HG02623 (cell line): Measurements from ENCODE around the gene PRG3.
"Not testable (repeated sequence)": the region's sequence is repeated elsewhere in the genome, so short reads cannot be mapped to it uniquely, and the experiment has no call there.

Source experiments
- ATAC-seq: cut with Tn5 transposase; IDR thresholded peaks from one replicate; pipeline ENCODE4 v1.9.1; 2021; ENCODE audit warnings: moderate library complexity; ENCODE audit not compliant: unreplicated experiment

Gene PRG3

DNA sequence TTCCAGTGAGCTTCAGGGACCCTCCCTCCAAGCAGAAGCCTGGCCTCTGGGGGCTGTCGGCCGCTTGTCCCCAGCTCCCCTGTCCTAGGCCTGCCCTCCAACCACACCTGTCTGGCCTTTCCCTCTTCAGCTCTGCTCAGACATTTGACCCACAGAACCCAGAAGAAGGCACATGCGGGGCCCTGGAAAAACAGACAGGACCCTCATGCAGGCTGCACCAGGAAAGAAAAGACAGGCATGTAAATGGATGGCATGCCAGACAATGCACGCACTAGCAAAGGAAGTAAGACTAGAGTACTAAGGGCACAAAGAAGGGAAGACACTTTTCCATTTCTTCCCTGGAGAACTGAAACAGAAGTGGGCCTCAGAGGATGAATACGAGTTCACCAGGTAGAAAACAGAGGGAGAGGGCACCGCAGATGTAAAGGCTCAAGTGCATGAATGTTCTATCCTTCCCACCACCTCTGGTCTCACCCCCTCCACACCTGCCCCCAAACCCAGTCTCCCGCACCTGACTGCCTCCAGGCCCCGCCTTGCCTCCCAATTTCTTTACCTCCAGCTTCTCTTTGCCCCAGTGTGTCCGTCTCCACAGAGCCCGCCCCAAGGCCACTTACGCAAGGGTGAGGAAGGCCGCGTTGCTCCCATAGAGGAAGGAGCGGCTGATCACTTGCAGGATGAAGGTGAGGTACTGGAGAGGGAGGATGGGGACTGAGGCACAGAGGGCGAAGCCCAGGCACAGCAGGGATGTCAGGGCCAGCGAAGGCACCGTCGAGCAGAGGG, 28.6 kb upstream of the PRG3 start:
- ATAC-seq: no peak

DNA sequence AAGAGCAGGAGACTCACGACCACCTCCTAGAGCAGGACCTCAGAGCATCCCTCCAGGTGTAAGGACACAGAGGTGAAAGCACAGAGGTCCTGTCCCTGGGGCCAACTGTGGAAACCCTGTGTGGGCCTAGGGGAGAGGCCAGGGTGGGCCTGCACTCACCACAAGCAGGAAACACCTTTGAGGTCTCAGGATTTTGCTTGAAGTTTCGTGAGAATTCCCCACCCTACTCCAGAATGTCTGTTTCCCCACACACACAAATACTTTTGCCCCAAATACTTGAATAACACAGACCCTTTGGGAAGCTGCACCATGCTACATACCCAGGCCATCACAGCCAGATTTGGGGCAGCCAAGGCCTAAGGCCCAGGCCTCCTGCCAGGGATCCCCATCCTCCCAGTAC, 27.8 kb upstream of the PRG3 start:
- no peak for ATAC-seq

DNA sequence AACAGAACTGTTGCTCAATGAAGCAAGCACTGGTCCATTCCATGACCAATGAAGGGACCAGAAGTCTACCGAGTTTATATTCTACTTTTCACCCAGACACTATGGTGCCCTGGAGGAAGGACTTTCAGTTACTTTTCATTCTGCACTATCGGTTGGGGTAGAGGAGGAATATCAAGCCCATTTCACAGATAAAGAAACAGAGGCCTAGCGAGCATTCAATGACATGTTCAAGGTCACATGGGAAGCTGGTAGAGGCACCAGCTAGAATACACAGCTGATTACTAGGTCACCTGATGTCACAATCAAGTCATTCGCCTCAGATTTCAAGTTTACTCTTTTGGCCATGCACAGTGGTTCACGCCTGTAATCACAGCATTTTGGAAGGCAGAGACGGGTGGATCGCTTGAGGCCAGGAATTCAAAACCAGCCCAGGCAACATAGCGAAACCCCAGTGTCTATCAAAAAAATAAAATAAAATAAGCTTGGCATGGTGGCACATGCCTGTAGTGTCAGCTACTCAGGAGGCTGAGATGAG, 27.1 kb upstream of the PRG3 start:
- no peak for ATAC-seq

DNA sequence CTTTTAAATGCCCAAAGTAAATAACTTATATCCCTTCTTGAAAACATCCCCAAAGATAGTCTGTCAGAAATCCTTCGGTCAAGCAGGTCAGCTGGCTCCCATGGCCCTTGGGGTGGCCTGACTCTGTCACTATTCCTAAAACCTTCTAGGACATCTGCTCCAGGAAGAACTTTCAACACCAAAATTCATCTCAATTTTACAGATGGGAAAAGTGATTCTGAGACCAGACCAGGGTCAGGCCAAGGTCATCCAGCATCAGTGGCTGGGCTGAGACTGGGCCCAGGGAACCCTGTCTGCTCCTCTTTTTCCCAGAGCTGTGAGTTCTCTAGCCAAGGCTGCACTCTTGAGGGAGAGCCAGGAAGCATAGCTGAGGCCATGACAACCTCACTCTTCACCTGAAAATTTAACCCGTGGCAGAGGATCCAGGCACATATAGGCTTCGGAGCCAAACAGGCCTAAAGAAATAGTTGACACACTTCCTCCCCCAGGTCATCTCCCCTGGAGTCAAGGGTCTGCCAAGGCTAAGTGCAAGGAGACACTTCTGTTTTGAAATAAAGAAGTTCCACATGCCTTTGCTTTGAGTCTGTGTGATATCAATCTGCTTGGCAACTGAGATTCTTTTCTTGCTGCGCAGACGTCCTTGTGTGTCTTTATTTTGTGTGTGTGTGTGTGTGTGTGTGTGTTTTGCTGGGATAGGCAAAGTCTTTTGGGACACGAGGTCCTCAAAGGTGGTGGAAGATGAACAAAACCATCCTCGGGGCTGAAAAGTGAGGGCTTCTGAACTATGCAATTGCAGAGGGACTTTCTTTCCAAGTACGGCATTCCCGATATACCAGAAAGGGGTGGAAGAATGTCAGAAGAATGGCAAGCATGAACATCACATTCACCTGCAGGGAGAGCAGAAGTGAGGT, 26.3 kb upstream of the PRG3 start:
- no peak for ATAC-seq

DNA sequence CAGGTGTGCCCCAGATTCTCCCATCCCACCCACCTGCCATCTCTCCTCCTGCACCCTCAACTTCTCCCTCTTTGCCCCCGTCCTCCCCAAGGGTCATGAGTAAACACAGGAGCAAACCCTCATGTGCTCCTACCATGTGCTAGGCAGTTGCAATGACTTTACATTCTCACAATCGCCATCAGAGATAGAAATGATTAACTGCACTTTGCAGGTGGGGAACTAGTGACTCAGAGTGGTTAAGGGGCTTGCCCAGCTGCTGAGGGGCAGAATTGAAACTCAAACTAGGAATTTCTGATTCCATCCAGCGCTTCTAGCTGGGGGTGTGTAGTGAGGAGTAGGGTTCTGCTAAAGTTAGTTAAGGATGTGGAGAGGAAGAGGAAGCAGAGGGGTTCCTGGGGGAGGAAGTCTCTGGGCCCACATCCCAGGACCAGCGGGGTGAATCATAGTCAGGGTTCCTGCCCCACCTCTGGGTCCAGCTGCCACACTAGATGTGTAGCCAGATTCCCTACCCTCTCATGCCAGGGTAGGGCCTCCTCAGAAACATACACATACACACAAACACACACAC, 25.5 kb upstream of the PRG3 start:
- peak; percentile 82 for ATAC-seq

DNA sequence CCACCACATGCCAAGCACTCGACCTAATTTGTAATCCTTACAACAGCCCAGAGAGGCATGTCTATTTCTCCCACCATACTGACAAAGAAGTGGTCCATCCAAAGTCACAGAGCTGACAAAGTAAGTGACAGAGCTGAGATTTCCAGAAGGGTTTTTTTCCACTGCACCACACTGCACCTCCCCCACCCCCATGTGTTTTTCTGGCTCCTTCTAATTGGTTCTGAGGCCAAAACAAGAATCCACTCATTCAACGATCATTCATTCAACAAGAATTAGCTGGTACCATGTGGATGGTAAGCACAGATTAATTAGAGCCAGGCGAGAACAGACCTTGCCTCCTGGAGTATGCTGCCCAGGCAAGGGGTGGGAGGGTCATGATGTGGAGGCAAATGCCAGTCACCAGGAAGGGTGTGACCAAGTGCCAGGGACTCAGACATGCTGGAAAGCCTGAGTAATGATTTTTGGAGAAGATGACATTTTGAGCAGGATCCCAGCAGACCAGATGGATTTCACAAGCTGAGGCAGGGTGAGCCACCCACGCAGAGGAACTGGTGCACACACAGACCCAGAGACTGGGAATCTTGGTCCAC, 24.4 kb upstream of the PRG3 start:
- ATAC-seq: no peak

DNA sequence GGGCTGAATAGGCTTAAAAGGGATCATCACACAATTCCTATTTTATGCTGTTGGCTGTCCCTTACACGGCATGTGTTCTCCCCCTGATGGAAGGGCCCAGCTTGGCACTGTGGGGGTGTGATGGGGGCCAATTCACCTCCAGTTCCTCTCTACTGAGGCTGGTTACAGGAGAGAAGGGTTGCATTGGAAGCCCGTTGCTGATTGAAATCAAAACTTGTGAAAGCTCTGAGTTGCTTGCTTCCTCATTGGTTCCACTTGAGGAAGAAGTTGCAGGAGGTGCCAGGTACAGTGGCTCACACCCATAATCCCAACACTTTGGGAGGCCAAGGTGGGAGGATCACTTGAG, 22.8 kb upstream of the PRG3 start:
- no peak for ATAC-seq

DNA sequence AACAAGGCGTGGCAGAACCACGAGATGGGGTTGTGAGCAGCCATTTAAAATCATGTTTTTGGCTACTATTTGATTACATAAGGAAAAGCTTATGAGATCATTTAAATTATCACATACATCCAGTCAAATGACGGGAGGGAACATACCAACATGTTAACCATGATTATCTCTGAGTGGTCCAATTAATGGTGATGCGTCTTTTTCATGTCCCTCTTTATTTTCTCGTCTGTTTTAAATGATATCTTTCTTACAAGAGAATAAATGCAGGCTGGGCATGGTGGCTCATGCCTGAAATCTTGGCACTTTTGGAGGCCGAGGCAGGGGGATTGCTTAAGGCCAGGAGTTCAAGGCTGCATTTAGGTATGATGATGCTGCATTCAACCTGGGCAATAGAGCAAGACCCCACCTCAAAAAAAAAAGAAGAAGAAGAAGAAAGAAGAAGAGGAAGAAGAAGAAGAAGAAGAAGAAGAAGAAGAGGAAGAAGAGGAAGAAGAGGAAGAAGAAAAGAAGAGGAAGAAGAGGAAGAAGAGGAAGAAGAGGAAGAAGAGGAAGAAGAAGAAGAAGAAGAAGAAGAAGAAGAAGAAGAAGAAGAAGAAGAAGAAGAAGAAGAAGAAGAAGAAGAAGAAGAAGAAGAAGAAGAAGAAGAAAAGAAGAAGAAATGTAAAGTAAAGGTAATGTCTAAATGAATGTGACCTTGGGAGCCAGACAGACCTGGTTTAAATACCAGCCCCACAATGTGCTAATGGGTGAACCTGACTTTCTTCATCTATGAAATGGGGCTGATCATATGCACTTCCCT, 22.3 kb upstream of the PRG3 start:
- not testable (repeated sequence) for ATAC-seq

DNA sequence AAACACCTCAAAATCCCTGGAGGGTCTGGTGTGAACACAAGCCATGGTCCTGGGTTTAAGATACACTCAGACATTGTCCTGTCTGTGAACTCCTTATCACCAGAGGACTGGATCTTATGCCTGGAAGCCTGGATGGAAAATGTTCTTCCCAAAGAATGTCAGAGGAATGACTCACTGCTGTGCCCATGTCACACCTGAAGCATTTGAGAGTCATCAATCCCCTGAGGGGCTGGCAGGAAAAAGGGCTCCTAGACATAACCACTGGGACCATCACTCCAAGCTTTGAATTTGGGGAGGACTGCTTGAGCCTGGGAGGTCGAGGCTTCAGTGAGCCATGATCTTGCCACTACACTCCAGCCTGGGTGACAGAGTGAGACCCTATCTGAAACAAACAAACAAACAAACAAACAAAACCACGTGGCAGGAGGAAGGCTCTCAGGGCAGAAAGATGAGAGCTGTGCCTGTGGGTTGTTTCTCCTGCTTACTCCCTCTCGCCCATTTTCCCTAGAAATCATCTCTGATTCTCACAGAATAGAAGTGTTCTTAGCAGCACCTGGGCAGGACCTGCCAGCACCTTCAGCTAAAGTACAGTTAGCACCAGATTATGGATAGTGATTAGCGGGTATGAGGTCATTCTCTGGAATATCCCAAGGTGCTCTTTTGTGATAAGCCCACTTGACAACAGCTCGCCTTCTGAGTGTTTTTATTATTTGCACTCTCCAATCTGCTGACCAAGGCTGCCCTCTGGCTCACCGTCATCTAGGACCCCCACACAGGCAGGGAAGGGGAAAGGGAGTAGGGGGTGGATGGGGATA, 21.4 kb upstream of the PRG3 start:
- ATAC-seq: no peak

DNA sequence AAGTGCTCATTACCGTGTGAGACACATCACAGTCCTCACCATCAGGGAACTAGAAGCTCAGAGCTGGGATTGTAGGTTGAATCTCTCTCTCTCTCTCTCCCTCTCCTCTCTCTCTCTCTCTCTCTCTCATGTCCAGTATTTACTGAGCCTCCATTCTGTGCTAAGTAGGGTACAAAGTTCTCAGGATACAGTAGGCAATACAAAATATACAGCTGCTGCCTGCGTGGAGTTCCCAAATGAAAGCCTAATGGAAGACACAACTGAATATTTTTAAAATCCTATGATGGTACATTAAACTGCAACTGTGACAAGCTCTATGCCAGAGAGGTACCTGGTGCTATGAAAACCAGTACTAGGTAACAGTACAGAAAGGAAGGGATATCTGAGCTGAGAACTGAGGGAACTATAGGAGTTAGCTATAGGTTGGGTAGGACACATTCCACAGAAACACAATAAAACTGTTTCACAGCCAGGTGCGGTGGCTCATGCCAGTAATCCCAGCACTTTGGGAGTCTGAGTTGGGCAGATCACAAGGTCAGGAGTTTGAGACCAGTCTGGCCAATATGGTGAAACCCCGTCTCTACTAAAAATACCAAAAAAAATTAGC, 19.1 kb upstream of the PRG3 start:
- no peak for ATAC-seq

DNA sequence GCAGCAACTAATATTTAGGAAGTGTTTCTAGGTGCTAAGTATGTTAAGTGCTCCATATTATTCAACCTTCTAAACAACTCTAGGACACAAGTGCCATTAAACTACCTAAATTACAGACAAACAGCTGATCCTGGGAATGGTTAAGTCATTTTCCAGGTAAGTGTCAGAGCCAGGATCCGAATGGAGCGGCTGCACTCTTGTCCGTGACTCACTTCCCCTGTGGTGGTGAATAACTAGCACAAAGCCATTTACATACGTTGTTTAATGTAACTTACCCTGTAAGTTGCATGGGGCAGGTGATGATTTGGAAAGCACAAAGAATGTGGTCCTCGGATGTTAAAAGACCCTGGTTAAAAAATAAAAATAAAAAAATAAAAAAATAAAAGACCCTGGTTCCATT, 18.3 kb upstream of the PRG3 start:
- no peak for ATAC-seq

DNA sequence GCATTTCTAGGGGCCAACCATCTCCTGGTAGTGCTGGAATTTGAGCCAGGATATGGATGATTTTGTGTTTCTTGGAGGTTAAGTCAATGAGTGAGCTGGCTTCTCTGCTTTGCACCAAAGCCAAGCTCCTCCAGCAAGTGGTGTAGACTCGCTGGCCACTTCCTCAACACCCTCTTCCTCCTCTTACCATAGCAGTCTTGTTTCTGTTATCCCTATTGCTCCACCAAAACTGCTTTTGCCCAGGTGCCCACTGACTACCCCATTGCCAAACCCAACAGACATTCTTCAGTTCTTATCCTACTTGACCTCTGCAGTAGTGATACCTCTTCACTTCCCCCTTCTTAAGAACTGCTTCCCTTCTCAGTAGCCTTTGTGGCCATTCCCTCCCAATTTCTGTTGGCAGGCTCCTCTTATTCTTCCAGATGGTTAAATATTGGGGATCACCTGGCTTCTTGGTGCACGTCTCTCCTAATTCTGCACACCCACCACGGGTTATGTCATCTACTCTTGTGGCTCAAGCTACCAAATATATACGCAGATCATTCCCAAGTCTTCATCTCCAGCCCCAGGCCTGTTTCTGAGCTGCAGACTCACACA, 16.5 kb upstream of the PRG3 start:
- no peak for ATAC-seq

DNA sequence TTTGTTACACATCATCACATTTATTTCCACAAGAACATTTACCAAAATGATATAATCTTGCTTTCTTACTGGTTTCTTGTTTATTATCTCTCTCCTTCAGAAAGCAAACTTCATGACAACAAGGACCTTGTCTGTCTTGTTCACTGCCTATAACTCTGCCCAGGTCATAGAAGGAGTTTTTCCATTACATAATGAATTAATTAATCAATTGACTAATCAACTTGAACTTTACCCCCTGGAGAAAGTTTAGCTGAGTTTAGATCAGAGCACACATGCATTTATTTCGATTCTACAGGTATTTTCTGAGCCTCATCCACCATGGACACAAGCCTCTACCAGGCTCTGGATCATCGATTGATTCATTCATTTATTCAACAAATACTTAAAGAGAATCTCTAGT, 15.8 kb upstream of the PRG3 start:
- no peak for ATAC-seq

DNA sequence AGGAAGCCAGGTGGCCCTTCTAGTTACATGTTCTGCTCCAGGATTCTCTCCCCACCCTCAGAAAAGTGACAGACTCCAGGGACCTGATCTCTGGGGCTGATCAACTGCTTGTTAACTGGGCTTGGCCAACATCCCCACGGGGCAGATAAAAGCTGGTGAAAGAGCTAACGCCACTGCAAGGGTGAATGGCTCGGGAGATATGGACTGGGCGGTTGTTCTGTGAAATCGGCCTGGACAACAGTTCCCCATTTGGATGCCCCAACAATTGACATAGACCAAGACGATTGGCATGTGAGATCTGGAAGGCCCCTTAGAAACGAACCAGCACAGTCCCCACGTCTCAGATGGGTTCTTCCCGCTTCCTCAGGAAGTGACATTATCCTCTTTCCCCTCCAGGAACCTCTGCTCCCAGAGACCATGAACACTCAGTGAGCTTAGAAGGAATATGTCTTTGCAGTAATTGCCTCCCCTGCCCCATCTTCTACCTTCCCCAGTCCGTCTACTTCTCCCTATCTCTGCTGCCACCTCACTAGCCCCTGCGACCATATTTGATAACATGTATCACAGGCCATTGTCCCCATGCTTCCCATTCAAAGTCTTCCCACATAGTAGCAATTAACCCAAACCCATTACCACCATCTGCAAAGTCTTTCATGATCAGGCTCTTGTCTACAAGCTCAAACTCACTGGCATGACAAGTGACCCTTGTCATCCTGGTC, 15.1 kb upstream of the PRG3 start:
- no peak for ATAC-seq

DNA sequence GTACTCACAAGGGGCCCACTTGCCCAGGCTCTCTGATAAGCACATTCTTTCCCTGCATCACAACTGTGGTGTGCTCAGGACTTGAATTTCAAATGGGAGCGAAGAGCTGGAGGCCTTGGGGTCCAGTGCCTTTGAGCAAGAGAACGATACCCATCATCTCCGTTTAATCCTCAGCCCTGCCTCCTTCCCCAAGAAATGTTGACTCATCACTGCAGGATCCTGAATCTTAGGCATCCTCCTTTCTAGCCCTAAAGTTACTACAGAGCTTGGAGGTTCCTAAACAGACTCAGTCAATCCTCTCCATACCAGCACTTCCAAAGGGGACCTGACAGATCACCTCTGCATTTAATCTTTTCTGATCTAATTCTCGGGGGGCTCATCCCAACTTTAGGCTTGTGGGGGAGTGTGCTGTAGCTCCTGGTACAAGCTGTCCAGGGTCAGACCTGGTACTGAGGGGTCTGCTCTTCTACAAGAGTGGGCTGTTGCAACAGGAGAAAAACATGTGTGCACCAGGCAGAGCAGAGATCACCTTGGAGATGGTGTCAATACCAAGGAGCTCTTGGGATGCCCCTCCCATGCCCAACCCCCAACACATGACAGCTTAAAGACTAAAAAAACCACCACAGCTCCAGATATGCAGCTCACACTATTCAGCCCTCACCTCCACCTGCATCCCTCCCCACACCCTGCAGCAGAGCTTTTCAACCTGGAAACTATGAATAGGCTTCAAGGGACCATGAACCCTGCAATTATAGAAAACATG, 13.4 kb upstream of the PRG3 start:
- ATAC-seq: no peak

DNA sequence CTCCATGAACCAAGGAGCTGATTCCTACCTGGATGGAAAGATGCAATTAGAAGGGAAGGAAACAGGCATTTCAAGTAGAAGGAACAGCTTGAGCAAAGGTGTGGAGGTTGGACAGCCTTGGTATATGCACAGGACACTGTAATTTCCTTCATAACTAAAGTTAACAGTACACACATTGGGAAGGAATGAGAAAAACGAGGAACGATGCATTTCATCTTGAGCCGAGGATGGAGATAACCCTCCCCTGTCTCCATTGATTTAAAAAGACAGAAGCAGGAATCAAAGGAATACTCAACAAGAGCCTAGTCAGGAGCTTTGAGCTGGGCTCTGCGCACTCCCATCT, 11.8 kb upstream of the PRG3 start:
- ATAC-seq: no peak

DNA sequence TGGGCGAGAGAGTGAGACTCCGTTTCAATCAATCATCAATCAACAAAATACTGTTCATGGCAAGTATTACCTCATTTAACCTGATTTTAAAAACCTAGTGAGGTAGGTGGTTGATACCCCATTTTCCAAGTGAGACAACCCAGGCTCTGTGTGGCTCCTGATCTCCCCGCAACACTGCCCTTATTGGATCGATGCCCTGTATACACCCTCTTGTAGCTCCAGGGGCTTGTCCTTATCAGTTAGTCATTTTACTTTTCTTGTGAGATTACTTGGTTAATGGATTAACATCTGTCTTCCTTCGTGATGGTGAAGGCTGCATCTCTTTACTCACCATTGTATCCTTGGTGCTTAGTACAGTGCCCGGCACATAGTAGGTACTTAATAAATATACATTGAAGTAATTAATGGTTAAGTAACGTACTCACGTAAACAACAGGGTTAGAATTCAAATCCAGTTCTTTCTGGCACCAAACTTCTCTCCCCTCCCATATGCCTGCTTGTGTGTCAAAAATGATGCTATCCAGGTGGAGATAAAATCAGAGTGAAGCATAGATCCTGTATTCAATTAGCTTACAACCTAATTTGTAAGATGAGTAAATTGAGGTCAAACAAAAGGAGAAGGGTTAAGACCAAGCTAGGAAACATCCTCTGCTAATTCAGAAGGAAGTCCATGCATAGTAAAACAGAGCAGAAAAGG, 11.3 kb upstream of the PRG3 start:
- ATAC-seq: no peak
